Choroid plexus epithelial cell (primary cell): Measurements from ENCODE around the gene DRC7.

Experiments used
- DNase-seq: peaks from one replicate; pipeline ENCODE4 v3.0.0-alpha.2; 2010; ENCODE audit warnings: low read depth
- H3K4me3 ChIP-seq: 2 replicates; pipeline ENCODE4 v1.5.1; 2011; ENCODE audit warnings: low read depth, mild to moderate bottlenecking, control low read depth, low read length, moderate library complexity
- TF ChIP-seq, protein P1 (sequence below): conservative IDR thresholded peaks from 2 replicates; pipeline ENCODE4 v1.5.1; 2011; ENCODE audit warnings: low read depth, mild to moderate bottlenecking, control low read depth, inconsistent platforms, low read length, moderate library complexity

DRC7 gene

DNA sequence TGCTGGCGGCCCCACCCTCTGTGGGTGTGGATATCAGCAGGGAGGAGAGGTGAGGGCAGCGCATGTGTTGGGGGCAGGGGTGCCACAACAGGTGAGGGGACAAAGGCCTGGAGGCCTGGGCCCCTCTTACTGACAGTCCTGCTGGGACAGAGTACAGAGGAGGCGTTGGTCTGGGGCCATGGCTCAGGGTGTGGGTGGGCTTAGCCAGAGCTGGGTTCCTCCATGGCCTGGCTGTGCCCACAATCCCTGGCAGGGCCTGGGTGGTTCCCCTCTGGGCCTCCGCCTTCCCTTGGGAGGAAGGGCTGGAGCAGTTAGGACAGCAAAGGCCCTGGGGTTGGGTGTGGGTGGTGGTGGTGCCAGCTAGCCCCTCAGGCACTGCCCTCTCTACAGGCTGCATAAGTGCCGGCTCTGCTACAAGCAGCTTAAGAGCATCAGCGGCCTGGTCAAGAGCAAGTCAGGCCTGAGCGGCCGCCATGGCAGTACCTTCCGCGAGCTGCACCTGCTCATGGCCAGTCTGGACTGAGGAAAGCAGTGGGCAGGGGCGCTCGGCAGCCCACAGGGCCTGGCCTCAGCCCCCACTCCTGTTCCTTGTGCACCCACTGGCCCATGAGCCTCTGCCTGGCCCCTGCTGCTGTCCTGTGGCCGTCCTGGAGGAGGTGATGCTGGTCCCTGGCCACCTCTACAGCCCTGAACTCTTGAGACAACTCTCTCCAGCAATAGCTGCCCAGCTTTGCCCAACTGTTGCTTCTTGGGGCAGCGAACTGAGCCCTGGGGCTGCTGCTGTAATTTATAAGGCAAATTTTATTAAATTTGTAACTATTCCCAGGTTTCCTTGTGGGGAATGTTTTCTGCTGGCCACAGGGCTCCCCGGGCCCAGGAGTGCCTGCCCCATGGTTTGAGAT lies 62.1 kb downstream of the DRC7 start:
- TF ChIP-seq, protein P1, sequence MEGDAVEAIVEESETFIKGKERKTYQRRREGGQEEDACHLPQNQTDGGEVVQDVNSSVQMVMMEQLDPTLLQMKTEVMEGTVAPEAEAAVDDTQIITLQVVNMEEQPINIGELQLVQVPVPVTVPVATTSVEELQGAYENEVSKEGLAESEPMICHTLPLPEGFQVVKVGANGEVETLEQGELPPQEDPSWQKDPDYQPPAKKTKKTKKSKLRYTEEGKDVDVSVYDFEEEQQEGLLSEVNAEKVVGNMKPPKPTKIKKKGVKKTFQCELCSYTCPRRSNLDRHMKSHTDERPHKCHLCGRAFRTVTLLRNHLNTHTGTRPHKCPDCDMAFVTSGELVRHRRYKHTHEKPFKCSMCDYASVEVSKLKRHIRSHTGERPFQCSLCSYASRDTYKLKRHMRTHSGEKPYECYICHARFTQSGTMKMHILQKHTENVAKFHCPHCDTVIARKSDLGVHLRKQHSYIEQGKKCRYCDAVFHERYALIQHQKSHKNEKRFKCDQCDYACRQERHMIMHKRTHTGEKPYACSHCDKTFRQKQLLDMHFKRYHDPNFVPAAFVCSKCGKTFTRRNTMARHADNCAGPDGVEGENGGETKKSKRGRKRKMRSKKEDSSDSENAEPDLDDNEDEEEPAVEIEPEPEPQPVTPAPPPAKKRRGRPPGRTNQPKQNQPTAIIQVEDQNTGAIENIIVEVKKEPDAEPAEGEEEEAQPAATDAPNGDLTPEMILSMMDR = no peak
- DNase-seq = no peak
- H3K4me3 ChIP-seq = no peak overlapping the region

GRCh38 chr16:57757326-57757786 lies 62.8 kb downstream of the DRC7 start:
- no peak overlapping the region for H3K4me3 ChIP-seq
- TF ChIP-seq, protein P1 = peak; percentile 95
- DNase-seq = peak; percentile 86

DNA sequence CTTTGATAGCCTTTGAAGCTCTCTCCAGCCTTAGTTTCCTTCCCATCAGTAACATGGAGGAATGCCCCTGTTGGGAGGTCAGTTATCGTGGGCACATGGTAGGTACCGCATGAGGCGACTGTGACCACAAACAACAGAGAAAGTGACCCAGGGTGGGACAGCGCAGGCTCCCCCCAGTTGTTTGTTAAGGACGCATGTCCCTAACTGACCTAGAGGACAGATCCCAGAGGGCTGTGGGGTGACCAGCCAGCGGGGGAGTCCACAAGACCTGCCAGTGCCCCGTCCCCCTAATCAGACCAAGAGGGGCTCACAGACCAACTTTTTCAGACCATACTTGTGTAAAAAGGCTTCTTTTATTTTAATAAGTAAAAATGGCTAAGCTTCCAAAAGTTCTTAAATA lies 63.3 kb downstream of the DRC7 start:
- H3K4me3 ChIP-seq = no peak overlapping the region
- DNase-seq = no peak
- TF ChIP-seq, protein P1 = no peak

- TF ChIP-seq, protein P1 = no peak
- no peak overlapping the region for H3K4me3 ChIP-seq
- no peak for DNase-seq
Observed at GRCh38 chr16:57758331-57759117, 63.9 kb downstream of the DRC7 start.

- TF ChIP-seq, protein P1 = no peak
- no peak for DNase-seq
- no peak overlapping the region for H3K4me3 ChIP-seq
Observed at GRCh38 chr16:57759131-57759530, 64.5 kb downstream of the DRC7 start.

- H3K4me3 ChIP-seq = no peak overlapping the region
- no peak for DNase-seq
- TF ChIP-seq, protein P1 = no peak
Observed at GRCh38 chr16:57759541-57760356, 65.1 kb downstream of the DRC7 start.
